Activated CD8-positive, alpha-beta memory T cell treated with anti-CD3 and anti-CD28 coated beads, Interleukin-2, amount 10 ng/mL, durations not matched to agents 7 days and 5 days (primary cell): ENCODE measurements around the gene HYI. TPM values are rescaled to one million over a fixed set of nuclear protein-coding genes. Genes with fewer than 3 reads are reported as not detected.
A peak's percentile ranks its signal among the peaks of the same experiment; 100 is the strongest.

ENCODE experiments used
- ATAC-seq: fragments of 150-1000 bp; cut with Tn5 transposase; one replicate; pipeline ENCODE4 v1.10.0; 2021; ENCODE audit warnings: moderate library complexity
- CTCF ChIA-PET: fragments of 350-600 bp; sonication (Branson Sonifier 250); formaldehyde crosslinking; loops from one replicate; lab custom pipeline; 2021; ENCODE audit warnings: antibody characterized with exemption; lab: Charles Lee
- DNase-seq: peaks from one replicate; pipeline ENCODE4 v3.0.0-alpha.2; 2020
- H3K27ac Mint-ChIP-seq: one replicate; pipeline ENCODE4 v1.8.0; 2021; ENCODE audit warnings: mild to moderate bottlenecking, mixed read lengths
- H3K27me3 Mint-ChIP-seq: one replicate; pipeline ENCODE4 v1.8.0; 2021; ENCODE audit warnings: mixed read lengths
- H3K36me3 Mint-ChIP-seq: one replicate; pipeline ENCODE4 v1.8.0; 2021; ENCODE audit warnings: mild to moderate bottlenecking, mixed read lengths
- H3K4me1 Mint-ChIP-seq: one replicate; pipeline ENCODE4 v1.8.0; 2021; ENCODE audit warnings: mixed read lengths
- H3K4me3 Mint-ChIP-seq: one replicate; pipeline ENCODE4 v1.8.0; 2021; ENCODE audit warnings: mild to moderate bottlenecking, moderate library complexity, mixed read lengths
- H3K9me3 Mint-ChIP-seq: one replicate; pipeline ENCODE4 v1.8.0; 2022; ENCODE audit warnings: low read depth, mixed read lengths
- total RNA-seq, 2 experiments: library from RNA; stranded (reverse); gene quantifications; one replicate each; pipeline ENCODE4 v1.2.3, GENCODE V29; 2021

Gene HYI
- total RNA-seq, 2 experiments from 2014 or later: 7.1 to 8.0 TPM

- Mint-ChIP-seq H3K36me3 (peaks cover 9% of the 10 kb centered on the region), H3K4me3 (no peak overlapping the region), H3K27ac (no peak overlapping the region), H3K9me3 (no peaks in the 10 kb centered on the region), H3K27me3 (peaks cover 53% of the 10 kb centered on the region), H3K4me1 (peaks cover 11% of the 10 kb centered on the region)
- CTCF ChIA-PET: interaction anchor here (0.7 to 1.8 kb wide), 3 partner anchors 72 to 382 kb away, joined by 3 to 5 read pairs (median 3); no protein-coding TSS in a partner anchor
- ATAC-seq: no peak
- no peak for DNase-seq
Measured at GRCh38 chr1:43455213-43455889, 1.6 kb upstream of the HYI start.

- H3K27me3 Mint-ChIP-seq: peaks cover 48% of the 10 kb centered on the region
- peaks cover 11% of the 10 kb centered on the region for H3K36me3 Mint-ChIP-seq
- DNase-seq (peak; percentile 78), ATAC-seq (peak; percentile 85)
- H3K4me1 Mint-ChIP-seq: peaks cover 11% of the 10 kb centered on the region
- H3K9me3 Mint-ChIP-seq: no peaks in the 10 kb centered on the region
- peak overlapping the region; percentile 79 for H3K4me3 Mint-ChIP-seq
- H3K27ac Mint-ChIP-seq: peak overlapping the region; percentile 78
- CTCF ChIA-PET: interaction anchor here (0.6 to 1.8 kb wide), 4 partner anchors 228 to 491 kb away, joined by 3 to 5 read pairs (median 3); no protein-coding TSS in a partner anchor
Measured at GRCh38 chr1:43454270-43455011, 710 bp upstream of the HYI start.

GRCh38 chr1:43452789-43453441, 816 bp downstream of the HYI start:
- Mint-ChIP-seq H3K27me3 (peaks cover 32% of the 10 kb centered on the region), H3K27ac (peak overlapping the region; percentile 42), H3K36me3 (peaks cover 13% of the 10 kb centered on the region), H3K4me1 (peaks cover 11% of the 10 kb centered on the region), H3K9me3 (no peaks in the 10 kb centered on the region), H3K4me3 (peak overlapping the region; percentile 44)
- CTCF ChIA-PET: interaction anchor here (0.8 kb wide), 1 partner anchor 38 kb away, joined by 3 read pairs; no protein-coding TSS in a partner anchor
- no peak for ATAC-seq
- no peak for DNase-seq

- no peak overlapping the region for H3K27ac Mint-ChIP-seq
Measured at GRCh38 chr1:43451701-43452532, 1.8 kb downstream of the HYI start.

GRCh38 chr1:43451157-43451591, 2.6 kb downstream of the HYI start:
- no peak for DNase-seq
- H3K27ac Mint-ChIP-seq: no peak overlapping the region
- peaks cover 18% of the 10 kb centered on the region for H3K27me3 Mint-ChIP-seq
- CTCF ChIA-PET: no interaction called here
- ATAC-seq: no peak
- H3K9me3 Mint-ChIP-seq: no peaks in the 10 kb centered on the region
- H3K4me1 Mint-ChIP-seq: peaks cover 11% of the 10 kb centered on the region
- H3K4me3 Mint-ChIP-seq: no peak overlapping the region
- peaks cover 20% of the 10 kb centered on the region for H3K36me3 Mint-ChIP-seq

More at GRCh38 chr1:43451701-43452532, 1.8 kb downstream of the HYI start:
- ATAC-seq (no peak), DNase-seq (no peak)
- Mint-ChIP-seq H3K4me3 (no peak overlapping the region), H3K27me3 (peaks cover 24% of the 10 kb centered on the region), H3K36me3 (peaks cover 16% of the 10 kb centered on the region), H3K9me3 (no peaks in the 10 kb centered on the region), H3K4me1 (peaks cover 11% of the 10 kb centered on the region)
- CTCF ChIA-PET: no interaction called here

- CTCF ChIA-PET: no interaction called here
- Mint-ChIP-seq H3K4me1 (peaks cover 11% of the 10 kb centered on the region), H3K36me3 (peaks cover 21% of the 10 kb centered on the region), H3K27ac (no peak overlapping the region), H3K9me3 (no peaks in the 10 kb centered on the region), H3K27me3 (peaks cover 12% of the 10 kb centered on the region), H3K4me3 (no peak overlapping the region)
- DNase-seq: no peak
- ATAC-seq: no peak
Measured at GRCh38 chr1:43450251-43450941, 3.3 kb downstream of the HYI start.

- Mint-ChIP-seq H3K36me3 (peaks cover 21% of the 10 kb centered on the region), H3K4me1 (peaks cover 11% of the 10 kb centered on the region), H3K27ac (no peak overlapping the region), H3K27me3 (peaks cover 5% of the 10 kb centered on the region), H3K4me3 (no peak overlapping the region), H3K9me3 (no peaks in the 10 kb centered on the region)
- CTCF ChIA-PET: no interaction called here
- DNase-seq: peak; percentile 36
- no peak for ATAC-seq
Measured at GRCh38 chr1:43449708-43450069, 4.0 kb downstream of the HYI start.

- peaks cover 21% of the 10 kb centered on the region for H3K36me3 Mint-ChIP-seq
- no peak for DNase-seq
- H3K27ac Mint-ChIP-seq: no peak overlapping the region
- H3K4me1 Mint-ChIP-seq: peaks cover 6% of the 10 kb centered on the region
- CTCF ChIA-PET: no interaction called here
- ATAC-seq: no peak
- H3K27me3 Mint-ChIP-seq: no peaks in the 10 kb centered on the region
- H3K4me3 Mint-ChIP-seq: no peak overlapping the region
- H3K9me3 Mint-ChIP-seq: no peaks in the 10 kb centered on the region
Measured at GRCh38 chr1:43448955-43449707, 4.6 kb downstream of the HYI start.

- no peak overlapping the region for H3K4me3 Mint-ChIP-seq
Measured at GRCh38 chr1:43447891-43448708, 5.6 kb downstream of the HYI start.

GRCh38 chr1:43446881-43447835, 6.6 kb downstream of the HYI start:
- H3K27me3 Mint-ChIP-seq: no peaks in the 10 kb centered on the region
- peaks cover 18% of the 10 kb centered on the region for H3K36me3 Mint-ChIP-seq
- no peaks in the 10 kb centered on the region for H3K4me1 Mint-ChIP-seq
- no peak overlapping the region for H3K4me3 Mint-ChIP-seq
- DNase-seq (no peak), ATAC-seq (no peak)
- no peak overlapping the region for H3K27ac Mint-ChIP-seq
- H3K9me3 Mint-ChIP-seq: no peaks in the 10 kb centered on the region
- CTCF ChIA-PET: no interaction called here

More at GRCh38 chr1:43447891-43448708, 5.6 kb downstream of the HYI start:
- Mint-ChIP-seq H3K27ac (no peak overlapping the region), H3K4me1 (peaks cover 2% of the 10 kb centered on the region), H3K36me3 (peaks cover 23% of the 10 kb centered on the region), H3K27me3 (no peaks in the 10 kb centered on the region), H3K9me3 (no peaks in the 10 kb centered on the region)
- CTCF ChIA-PET: no interaction called here
- DNase-seq: no peak
- no peak for ATAC-seq
